HFF-Myc (cell line): ENCODE measurements around the gene TBXAS1.

ENCODE experiments used
- DNase-seq: peaks from one replicate; pipeline ENCODE4 v3.0.0-alpha.2; 2011; ENCODE audit warnings: low read depth; ENCODE audit errors: extremely low read depth
- H3K4me3 ChIP-seq: replicated peaks from 2 replicates; pipeline ENCODE4 v1.5.1; 2011; ENCODE audit warnings: low read depth, mild to moderate bottlenecking, control low read depth, low read length
- CTCF ChIP-seq: IDR thresholded peaks from 2 replicates; pipeline ENCODE4 v1.5.1; 2012; ENCODE audit warnings: mild to moderate bottlenecking, low read depth, low read length, control low read depth; ENCODE audit errors: missing control alignments

TBXAS1 gene

GRCh38 chr7:140041659-140042385 lies 212.8 kb downstream of the TBXAS1 start:
- DNase-seq = no peak
- no peak overlapping the region for H3K4me3 ChIP-seq
- TF ChIP-seq CTCF = no peak

DNA sequence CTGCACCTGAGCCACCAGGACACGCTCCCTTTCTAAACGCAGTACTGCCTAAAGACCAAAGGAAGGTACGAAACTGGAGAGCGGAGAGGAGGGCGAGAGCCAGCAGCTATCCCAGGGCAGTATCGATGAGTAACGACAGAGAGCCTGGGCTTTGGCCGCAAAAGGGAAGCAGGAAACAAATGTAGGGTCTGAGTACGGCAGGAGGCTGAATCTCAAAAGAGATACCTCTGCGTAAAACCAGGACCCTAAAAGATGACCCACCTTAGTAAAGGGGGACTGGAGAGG lies 213.3 kb downstream of the TBXAS1 start:
- no peak overlapping the region for H3K4me3 ChIP-seq
- TF ChIP-seq CTCF = no peak
- no peak for DNase-seq

- H3K4me3 ChIP-seq = no peak overlapping the region
- no peak for TF ChIP-seq CTCF
- DNase-seq = no peak
Measured at GRCh38 chr7:140044251-140044650, 215.2 kb downstream of the TBXAS1 start.

DNA sequence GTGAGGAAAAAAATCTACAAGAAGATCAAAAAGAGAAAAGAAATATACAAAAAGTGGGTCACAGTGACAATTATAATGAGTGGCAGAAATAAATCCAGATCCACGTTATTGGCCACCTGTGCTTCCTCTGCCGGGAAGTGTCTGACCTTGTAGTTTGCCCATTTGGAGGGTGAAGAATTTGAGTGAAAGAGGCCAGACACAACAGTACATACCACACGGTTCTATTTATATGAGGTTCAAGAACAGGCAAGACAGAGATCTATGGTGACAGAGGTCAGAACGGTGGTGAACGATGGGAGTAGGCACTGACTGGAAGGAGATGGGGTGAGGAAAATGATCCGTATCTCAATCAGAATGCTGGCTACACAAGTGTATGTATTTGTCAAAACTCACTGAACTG lies 216.6 kb downstream of the TBXAS1 start:
- no peak for TF ChIP-seq CTCF
- DNase-seq = no peak

GRCh38 chr7:140047197-140047596 lies 218.1 kb downstream of the TBXAS1 start:
- TF ChIP-seq CTCF = no peak
- DNase-seq = no peak
- H3K4me3 ChIP-seq = no peak overlapping the region

More for the DNA sequence above, 216.6 kb downstream of the TBXAS1 start:
- no peak overlapping the region for H3K4me3 ChIP-seq

- no peak for DNase-seq
- no peak for TF ChIP-seq CTCF
- H3K4me3 ChIP-seq = no peak overlapping the region
Measured at GRCh38 chr7:140048138-140048537, 219.1 kb downstream of the TBXAS1 start.

GRCh38 chr7:140048989-140049338 lies 219.9 kb downstream of the TBXAS1 start:
- DNase-seq = no peak

More at GRCh38 chr7:140048989-140049338, 219.9 kb downstream of the TBXAS1 start:
- H3K4me3 ChIP-seq = no peak overlapping the region
- TF ChIP-seq CTCF = no peak
